Activated CD4-positive, alpha-beta T cell treated with anti-CD3 and anti-CD28 coated beads, Interleukin-2, amount 50 U/mL, for 48 hours (primary cell): ENCODE measurements around the gene GUCY1B1.
"Not testable (repeated sequence)": the region's sequence is repeated elsewhere in the genome, so short reads cannot be mapped to it uniquely, and the experiment has no call there.

ENCODE experiments used
- DNase-seq, 2 experiments: peaks; one replicate each; pipeline ENCODE4 v3.0.0-alpha.2; 2020

GUCY1B1 gene

GRCh38 chr4:155763551-155763950 lies 4.7 kb downstream of the GUCY1B1 start:
- DNase-seq = no peak

DNA sequence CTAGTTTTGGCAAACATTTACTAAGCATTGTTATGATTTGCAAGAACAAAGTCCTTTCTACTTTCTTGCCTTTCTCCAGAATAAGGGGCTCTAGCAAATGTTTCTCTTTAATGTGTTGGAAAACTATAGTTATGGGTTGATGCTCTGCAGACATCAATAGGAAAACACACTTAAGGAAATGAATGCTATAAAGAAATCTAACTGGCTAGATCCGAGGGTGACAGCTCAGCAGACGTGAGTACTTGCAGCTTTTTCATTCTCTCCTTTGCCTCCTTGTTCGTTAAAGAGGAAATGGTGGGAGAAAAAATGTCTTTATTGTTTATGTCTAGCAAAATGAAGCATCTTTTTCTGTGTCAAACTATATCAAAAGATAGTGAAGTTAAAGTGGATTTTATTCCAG lies 6.3 kb downstream of the GUCY1B1 start:
- DNase-seq = no peak

DNA sequence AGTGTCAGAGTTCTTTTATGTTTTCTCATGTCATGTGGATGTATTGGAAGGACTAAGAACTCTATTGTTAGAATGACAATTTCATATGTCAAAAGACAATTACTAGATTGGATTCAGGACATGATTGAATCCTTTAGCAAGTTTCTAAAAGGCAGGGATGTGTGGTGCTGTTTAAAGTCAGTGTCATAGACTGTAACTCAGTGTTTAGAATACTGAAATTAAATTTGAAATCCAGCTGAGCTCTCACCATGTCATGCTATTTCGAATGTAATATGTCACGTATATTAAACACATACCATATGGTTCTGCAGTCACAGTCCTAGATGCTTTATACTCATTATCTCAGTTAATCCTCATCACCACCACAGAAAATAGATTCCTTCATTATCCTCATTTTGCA lies 7.8 kb downstream of the GUCY1B1 start:
- DNase-seq = no peak

GRCh38 chr4:155768370-155768769 lies 9.5 kb downstream of the GUCY1B1 start:
- DNase-seq = no peak

- no peak for DNase-seq
Measured at GRCh38 chr4:155769090-155769489, 10.3 kb downstream of the GUCY1B1 start.

GRCh38 chr4:155772459-155773195 lies 13.8 kb downstream of the GUCY1B1 start:
- DNase-seq = no peak

DNA sequence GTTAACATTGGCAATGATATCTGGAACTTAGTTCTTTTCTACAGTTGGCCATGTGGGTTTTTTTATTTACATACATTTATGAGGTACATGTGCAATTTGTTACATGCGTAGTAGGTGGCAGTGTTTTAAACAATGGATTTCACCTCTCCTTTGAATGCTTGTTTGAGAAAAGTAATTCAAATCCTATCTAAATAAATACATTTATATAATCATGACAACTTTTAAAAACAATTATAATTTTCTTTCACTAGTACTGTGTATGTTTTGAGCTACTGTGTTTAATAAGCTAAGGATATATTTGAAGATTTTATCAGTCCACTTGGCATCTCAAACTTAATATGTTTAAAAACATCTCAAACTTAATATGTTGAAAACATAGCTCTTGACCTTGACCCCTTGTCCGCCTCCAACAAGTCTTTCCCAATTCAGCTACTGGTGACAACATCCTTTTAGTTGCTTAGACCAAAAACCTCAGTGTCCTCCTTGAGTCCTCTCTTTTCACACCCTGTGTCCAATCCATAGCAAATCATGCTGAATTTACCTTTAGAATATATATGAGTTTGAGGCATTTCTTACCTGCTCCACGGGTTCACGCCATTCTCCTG lies 14.5 kb downstream of the GUCY1B1 start:
- no peak for DNase-seq

- DNase-seq = no peak
Measured at GRCh38 chr4:155774033-155774432, 15.2 kb downstream of the GUCY1B1 start.

- DNase-seq = no peak
Measured at GRCh38 chr4:155777971-155778735, 19.3 kb downstream of the GUCY1B1 start.

DNA sequence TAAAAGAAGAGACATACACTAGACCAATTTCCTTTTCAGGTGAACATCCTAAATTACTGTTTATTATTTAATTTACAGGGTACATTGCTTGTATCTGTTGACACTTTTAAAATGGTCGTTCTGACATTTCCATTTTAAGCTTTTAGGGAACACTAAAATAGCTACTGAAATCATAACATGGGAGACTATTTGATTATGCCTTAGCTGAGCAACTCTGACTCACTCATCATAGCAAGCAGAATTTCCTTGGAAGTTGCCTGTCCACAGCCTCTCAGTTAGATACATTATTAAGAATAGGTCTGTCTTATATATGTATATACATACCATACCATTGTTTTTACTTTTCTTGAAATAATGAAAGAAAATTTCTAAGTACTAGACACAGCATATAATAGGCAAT lies 22.0 kb downstream of the GUCY1B1 start:
- DNase-seq = no peak

DNA sequence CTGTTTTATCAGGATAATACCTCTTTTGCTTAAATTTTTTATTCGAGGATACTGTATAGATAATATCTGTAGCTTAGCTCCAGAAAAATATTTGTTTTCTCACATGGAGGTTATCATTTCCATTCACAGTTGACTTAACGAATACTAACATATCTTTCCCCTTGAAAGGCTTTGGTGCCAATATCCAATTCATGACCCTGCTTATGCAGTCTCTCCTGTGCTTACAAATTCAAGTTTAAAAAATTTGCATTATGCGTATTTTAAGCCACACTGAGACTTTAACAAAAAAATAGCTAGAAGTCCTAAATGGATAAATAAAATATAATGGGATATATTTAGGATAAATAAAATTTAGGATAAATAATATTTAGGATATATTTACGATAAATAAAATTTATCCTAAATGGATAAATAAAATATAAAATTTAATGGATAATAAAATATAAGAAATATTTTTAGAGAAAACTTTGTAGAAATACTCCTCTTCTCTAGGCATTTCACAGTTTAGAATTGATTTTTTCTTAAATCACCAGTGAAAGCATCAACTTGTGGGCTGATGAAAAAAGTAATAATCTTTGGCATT lies 22.5 kb downstream of the GUCY1B1 start:
- DNase-seq = no peak

GRCh38 chr4:155784637-155785036 lies 25.8 kb downstream of the GUCY1B1 start:
- no peak for DNase-seq

GRCh38 chr4:155785828-155786227 lies 27.0 kb downstream of the GUCY1B1 start:
- DNase-seq = no peak

- no peak for DNase-seq
Measured at GRCh38 chr4:155787113-155787710, 28.4 kb downstream of the GUCY1B1 start.

- DNase-seq = no peak
Measured at GRCh38 chr4:155789391-155789790, 30.6 kb downstream of the GUCY1B1 start.

- DNase-seq = no peak
Measured at GRCh38 chr4:155789982-155790381, 31.2 kb downstream of the GUCY1B1 start.

GRCh38 chr4:155794589-155795236 lies 35.9 kb downstream of the GUCY1B1 start:
- no peak for DNase-seq

DNA sequence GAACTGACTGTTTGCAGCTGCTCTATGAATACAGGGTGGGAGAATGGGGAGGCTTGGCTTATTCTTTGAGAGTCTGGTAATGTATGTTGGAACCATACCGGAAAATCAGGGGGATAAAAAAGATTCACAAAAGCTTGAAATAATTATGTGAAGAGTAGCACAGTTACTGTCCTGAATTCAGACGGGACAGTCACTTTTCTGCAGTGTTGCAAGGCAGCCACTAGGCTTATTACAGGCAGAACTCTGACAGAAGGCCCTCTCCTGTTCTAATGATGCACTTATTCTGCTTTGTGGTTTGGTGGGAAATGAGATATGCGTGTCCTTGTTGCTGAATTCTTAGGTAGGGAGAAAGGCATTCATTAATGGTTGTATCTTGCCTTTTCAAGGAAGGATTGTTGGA lies 37.2 kb downstream of the GUCY1B1 start:
- DNase-seq = no peak

DNA sequence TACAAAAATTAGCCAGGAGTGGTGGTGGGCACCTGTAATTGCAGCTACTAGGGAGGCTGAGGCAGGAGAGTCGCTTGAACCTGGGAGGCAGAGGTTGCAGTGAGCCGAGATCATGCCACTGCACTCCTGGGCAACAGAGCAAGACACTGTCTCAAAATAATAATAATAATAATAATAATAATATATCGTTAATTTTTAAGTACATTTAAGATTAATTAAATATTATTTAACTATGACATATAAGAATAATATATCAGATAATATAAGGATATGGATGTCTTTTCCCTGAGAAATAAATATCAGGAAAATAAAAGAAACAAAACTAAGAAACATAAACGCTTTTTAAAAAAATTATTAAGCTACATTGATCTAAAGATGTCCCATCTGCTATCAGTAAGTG lies 38.8 kb downstream of the GUCY1B1 start:
- DNase-seq = not testable (repeated sequence)

DNA sequence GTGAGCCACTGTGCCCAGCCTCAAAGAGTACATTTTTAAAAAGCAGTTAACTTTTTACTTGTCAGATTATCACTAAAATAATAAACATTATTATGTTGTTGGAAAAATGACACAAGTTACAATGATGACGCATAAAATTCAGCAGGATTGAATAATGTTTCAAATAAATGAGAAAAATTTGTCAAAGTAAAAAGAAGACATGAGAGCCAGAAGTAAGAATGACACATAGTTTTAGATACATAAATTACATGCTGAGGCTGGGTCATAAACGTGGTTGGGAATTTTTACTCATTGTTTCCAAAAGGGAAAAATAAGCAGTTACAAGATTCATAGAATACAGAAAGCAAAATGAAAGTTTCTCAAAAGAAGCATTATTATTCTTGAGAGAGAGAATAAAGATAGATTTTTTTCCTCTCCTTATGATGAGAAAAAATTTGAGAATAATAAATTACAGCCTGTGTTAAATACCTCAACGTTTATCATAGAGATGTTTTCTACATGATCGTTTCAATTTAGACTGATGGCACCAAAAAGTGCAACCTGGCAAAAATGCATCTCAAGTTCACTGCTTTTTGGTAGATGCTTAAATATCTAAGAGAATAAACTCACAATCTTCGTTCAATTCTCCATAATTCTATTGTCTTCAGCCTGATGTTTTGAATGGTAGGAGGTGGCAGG lies 40.4 kb downstream of the GUCY1B1 start:
- DNase-seq = no peak

- DNase-seq = no peak
Measured at GRCh38 chr4:155799794-155800123, 40.9 kb downstream of the GUCY1B1 start.

DNA sequence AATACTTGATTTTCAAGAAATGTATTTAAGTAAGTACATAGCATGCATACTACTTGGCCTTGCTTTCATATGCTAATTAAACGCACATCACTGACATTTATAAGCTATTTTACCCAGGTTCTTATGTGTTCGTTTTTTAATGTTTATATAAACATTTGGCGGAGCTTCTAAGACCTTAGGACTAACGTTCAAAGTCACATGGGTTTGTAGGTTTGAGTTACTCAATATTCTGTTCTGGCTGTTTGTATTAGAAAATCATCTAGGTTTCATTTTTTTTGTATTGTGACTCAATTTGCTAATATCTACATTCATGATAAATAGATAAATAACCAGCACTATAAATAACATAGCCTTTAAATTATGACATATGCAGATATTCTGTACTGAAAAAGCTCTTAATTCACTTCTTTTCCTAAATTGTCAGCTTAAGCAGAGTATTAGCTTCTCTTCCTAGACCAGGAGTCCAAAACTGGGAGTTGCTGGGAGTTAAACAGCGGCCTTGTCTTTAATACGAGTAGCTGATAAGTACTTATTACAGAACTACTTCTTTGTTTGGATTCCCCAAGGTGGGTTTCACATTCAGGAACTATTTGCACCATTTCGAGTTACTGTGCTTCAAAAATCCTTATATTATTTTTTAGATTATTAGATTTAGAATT lies 42.0 kb downstream of the GUCY1B1 start:
- DNase-seq = no peak
